Measurements from ENCODE around the gene EXOC3L4.
A peak's percentile ranks its signal among the peaks of the same experiment; 100 is the strongest.
"Not testable (repeated sequence)": the region's sequence is repeated elsewhere in the genome, so short reads cannot be mapped to it uniquely, and the experiment has no call there.

Gene EXOC3L4

GRCh38 chr14:103108749-103109207, 14.3 kb downstream of the EXOC3L4 start:
- DNase-seq, result peak; percentile 39

GRCh38 chr14:103109535-103110441, 15.3 kb downstream of the EXOC3L4 start:
- no peak for DNase-seq

- no peak for DNase-seq
Observed at GRCh38 chr14:103110681-103111231, 16.2 kb downstream of the EXOC3L4 start.

GRCh38 chr14:103111232-103111868, 16.8 kb downstream of the EXOC3L4 start:
- no peak for DNase-seq

- no peak for DNase-seq
Observed at GRCh38 chr14:103112400-103113243, 18.1 kb downstream of the EXOC3L4 start.

- no peak for DNase-seq
Observed at GRCh38 chr14:103113303-103113702, 18.8 kb downstream of the EXOC3L4 start.

GRCh38 chr14:103113774-103114173, 19.2 kb downstream of the EXOC3L4 start:
- no peak for DNase-seq

- not testable (repeated sequence) for DNase-seq
Observed at GRCh38 chr14:103115086-103115679, 20.7 kb downstream of the EXOC3L4 start.

GRCh38 chr14:103115845-103116572, 21.5 kb downstream of the EXOC3L4 start:
- DNase-seq, result no peak

- DNase-seq, result no peak
Observed at GRCh38 chr14:103116636-103117035, 22.1 kb downstream of the EXOC3L4 start.

GRCh38 chr14:103117499-103117898, 23.0 kb downstream of the EXOC3L4 start:
- not testable (repeated sequence) for DNase-seq

- peak; percentile 41 for DNase-seq
Observed at GRCh38 chr14:103118018-103118662, 23.6 kb downstream of the EXOC3L4 start.

- peak; percentile 82 for DNase-seq
Observed at GRCh38 chr14:103118663-103119404, 24.3 kb downstream of the EXOC3L4 start.

- DNase-seq, result not testable (repeated sequence)
Observed at GRCh38 chr14:103119527-103119926, 25.0 kb downstream of the EXOC3L4 start.

- DNase-seq, result peak; percentile 72
Observed at GRCh38 chr14:103121121-103121845, 26.8 kb downstream of the EXOC3L4 start.

GRCh38 chr14:103121846-103122584, 27.5 kb downstream of the EXOC3L4 start:
- peak; percentile 84 for DNase-seq

- DNase-seq, result no peak
Observed at GRCh38 chr14:103122585-103122946, 28.0 kb downstream of the EXOC3L4 start.

- peak; percentile 50 for DNase-seq
Observed at GRCh38 chr14:103122947-103123633, 28.6 kb downstream of the EXOC3L4 start, which contains the start of gene TNFAIP2. Gene TNFAIP2, plus strand, starts transcription at chr14:103123461. Its CDS starts 2,997 bp downstream, at chr14:103126458.
